Naive thymus-derived CD4-positive, alpha-beta T cell (primary cell): ENCODE results near the gene NAGK. TPM values are rescaled to one million over a fixed set of nuclear protein-coding genes. Genes with fewer than 3 reads are reported as not detected.
A peak's percentile ranks its signal among the peaks of the same experiment; 100 is the strongest.

Experiments used
- ATAC-seq: fragments of 150-1000 bp; cut with Tn5 transposase; 2 replicates; pipeline ENCODE4 v1.10.0; 2021; ENCODE audit warnings: mild to moderate bottlenecking, moderate library complexity
- CTCF ChIA-PET: fragments of 350-600 bp; sonication (Branson Sonifier 250); formaldehyde crosslinking; loops from one replicate; lab custom pipeline; 2021; ENCODE audit warnings: antibody characterized with exemption; lab: Charles Lee
- POLR2A ChIA-PET: fragments of 350-600 bp; sonication (Branson Sonifier 250); formaldehyde crosslinking; loops from one replicate; lab custom pipeline; 2021; ENCODE audit warnings: antibody characterized with exemption, inconsistent platforms; lab: Charles Lee
- DNase-seq, 9 donors: peaks; one replicate each; pipeline versions ENCODE4 v3.0.0 to v3.0.0-alpha.2; 2020 to 2022; ENCODE audit warnings: mixed read lengths in 1 of 9
- H3K27ac ChIP-seq: one replicate; pipeline ENCODE4 v1.7.0; 2013; ENCODE audit warnings: mild to moderate bottlenecking, low read depth, low read length, moderate library complexity
- H3K27me3 ChIP-seq, 2 donors: one replicate each; pipeline ENCODE4 v1.7.0; 2013; ENCODE audit warnings: low read length in 2 of 2, mild to moderate bottlenecking in 2 of 2, moderate library complexity in 2 of 2; ENCODE audit not compliant: control insufficient read depth in 2 of 2, insufficient read depth in 2 of 2
- H3K36me3 ChIP-seq, 3 experiments: 1 replicate in 2 of 3; 2 replicates in 1 of 3; pipeline ENCODE4 v1.7.0; 2013; ENCODE audit warnings: low read length in 3 of 3, mild to moderate bottlenecking in 3 of 3, moderate library complexity in 1 of 3; ENCODE audit not compliant: insufficient read depth in 3 of 3, control insufficient read depth in 2 of 3
- H3K4me1 ChIP-seq, 2 donors: one replicate each; pipeline ENCODE4 v1.7.0; 2013; ENCODE audit warnings: low read length in 2 of 2, mild to moderate bottlenecking in 2 of 2, moderate library complexity in 1 of 2; ENCODE audit not compliant: control insufficient read depth in 2 of 2, insufficient read depth in 2 of 2
- H3K4me3 ChIP-seq: 2 replicates; pipeline ENCODE4 v1.7.0; 2013; ENCODE audit warnings: mild to moderate bottlenecking, low read length
- H3K9me3 ChIP-seq, 3 experiments: 1 replicate in 2 of 3; 2 replicates in 1 of 3; pipeline ENCODE4 v1.7.0; 2013; ENCODE audit warnings: low read length in 3 of 3; ENCODE audit not compliant: control insufficient read depth in 2 of 3
- H3K27ac Mint-ChIP-seq, 9 donors: one replicate each; pipeline ENCODE4 v1.8.0; 2020 to 2022; ENCODE audit warnings: mixed read lengths in 9 of 9, mild to moderate bottlenecking in 8 of 9, moderate library complexity in 5 of 9, inconsistent platforms in 2 of 9
- H3K27me3 Mint-ChIP-seq, 5 donors: one replicate each; pipeline ENCODE4 v1.8.0; 2021 to 2022; ENCODE audit warnings: mixed read lengths in 5 of 5, mild to moderate bottlenecking in 1 of 5
- H3K36me3 Mint-ChIP-seq, 5 donors: one replicate each; pipeline ENCODE4 v1.8.0; 2020 to 2022; ENCODE audit warnings: mixed read lengths in 5 of 5, mild to moderate bottlenecking in 3 of 5, inconsistent platforms in 1 of 5
- H3K4me1 Mint-ChIP-seq, 7 donors: one replicate each; pipeline ENCODE4 v1.8.0; 2020 to 2022; ENCODE audit warnings: mixed read lengths in 7 of 7, mild to moderate bottlenecking in 3 of 7, inconsistent platforms in 1 of 7
- H3K4me3 Mint-ChIP-seq, 10 donors: one replicate each; pipeline ENCODE4 v1.8.0; 2020 to 2022; ENCODE audit warnings: mild to moderate bottlenecking in 10 of 10, mixed read lengths in 10 of 10, moderate library complexity in 6 of 10, inconsistent platforms in 2 of 10
- H3K9me3 Mint-ChIP-seq, 11 donors: one replicate each; pipeline ENCODE4 v1.8.0; 2020 to 2022; ENCODE audit warnings: mixed read lengths in 11 of 11, mild to moderate bottlenecking in 4 of 11, inconsistent platforms in 1 of 11, moderate library complexity in 1 of 11
- intact Hi-C, 2 donors: fragments of 100-400 bp; cut with micrococcal nuclease; formaldehyde crosslinking; loops; one replicate each; pipeline ENCODE4 v1.15.1; 2023
- polyA plus RNA-seq, 2 donors: library from polyadenylated mRNA; unstranded; fragments of 300-500 nt; fragmentation: Illumina TruSeq; gene quantifications; one replicate each; pipeline ENCODE4 v1.2.3, GENCODE V29; 2021
- total RNA-seq, 6 experiments: library from RNA in 5 of 6; stranded (reverse) in 5 of 6; gene quantifications; 1 replicate in 5 of 6; 2 replicates in 1 of 6; pipeline ENCODE4 v1.2.3 and lab custom pipeline; 2021 to 2026

Gene NAGK
- total and polyA plus RNA-seq, 7 experiments from 2014 or later: 44.8 to 169 (median 120) TPM

DNA sequence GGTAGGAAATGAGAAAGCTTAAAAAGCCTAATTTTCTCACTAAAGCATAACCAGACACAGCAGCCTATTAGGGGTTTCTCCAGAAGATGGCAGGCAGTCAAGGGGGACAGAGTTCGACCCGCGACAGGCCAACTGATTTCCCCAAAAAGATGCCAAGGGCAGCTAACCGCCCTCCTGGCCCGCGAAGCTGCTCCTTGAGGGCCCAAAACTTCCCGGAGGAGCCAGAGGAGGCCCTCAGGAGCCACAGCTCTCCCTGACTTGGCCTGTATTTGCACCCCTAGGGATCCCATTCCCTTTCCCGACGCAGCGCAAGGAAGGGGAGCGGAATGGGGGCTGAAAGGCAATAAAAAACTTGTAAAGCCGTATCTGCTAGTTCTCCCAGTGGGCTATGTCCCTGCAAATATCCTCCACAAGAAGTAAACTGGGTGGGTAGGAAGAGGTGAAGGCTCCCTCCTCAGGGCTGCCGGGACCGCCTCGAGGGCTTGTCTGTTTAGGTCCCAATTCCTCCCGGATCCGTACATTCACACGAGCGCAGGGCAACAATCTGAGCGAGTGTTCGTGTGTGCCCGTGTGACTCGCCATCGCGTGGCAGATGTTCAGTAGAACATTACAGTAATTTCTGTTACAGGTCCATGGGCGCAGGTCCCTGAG is 756 bp upstream of the NAGK start:
- peak overlapping the region; percentile 81 for H3K4me3 ChIP-seq
- H3K27ac ChIP-seq: peak overlapping the region; percentile 96
- ChIA-PET POLR2A (interaction anchor here (0.5 to 7.7 kb wide), 23 partner anchors 9 to 877 kb away, joined by 3 to 114 read pairs (median 6); partner anchors contain the start of genes ANKRD53, C2orf42, MCEE and MPHOSPH10), CTCF (interaction anchor here (0.9 to 1.5 kb wide), 5 partner anchors 10 to 66 kb away, joined by 3 to 4 read pairs (median 4); no protein-coding TSS in a partner anchor)
- H3K9me3 ChIP-seq: no peaks in the 10 kb centered on the region
- H3K4me1 ChIP-seq: peaks cover 36 to 43% of the 10 kb centered on the region in 2 donors
- intact Hi-C loops: loop anchor here (1.0 to 10.0 kb wide), 17 partner anchors 18 to 1425 kb away; partner anchors contain the start of genes MCEE (in 2 of the 2), MPHOSPH10 (in 2 of the 2), PAIP2B (in 2 of the 2) and AAK1 (in 1 of the 2)
- no peak for ATAC-seq
- H3K4me1 Mint-ChIP-seq: peaks cover 37 to 61% (median 51%) of the 10 kb centered on the region in 7 donors
- peaks cover 0 to 6% (median 0%) of the 10 kb centered on the region in 3 experiments for H3K36me3 ChIP-seq
- peaks cover 0 to 13% (median 7%) of the 10 kb centered on the region in 5 donors for H3K36me3 Mint-ChIP-seq
- H3K4me3 Mint-ChIP-seq: peak overlapping the region; percentile 89 to 100 (median 98)
- no peak for DNase-seq
- H3K27ac Mint-ChIP-seq: peak overlapping the region; percentile 97 to 100 (median 99)
- peaks cover 0 to 8% (median 0%) of the 10 kb centered on the region in 5 donors for H3K27me3 Mint-ChIP-seq
- no peaks in the 10 kb centered on the region for H3K27me3 ChIP-seq
- H3K9me3 Mint-ChIP-seq: peaks cover 0 to 7% (median 0%) of the 10 kb centered on the region in 11 donors

- Mint-ChIP-seq H3K27me3 (peaks cover 0 to 7% (median 0%) of the 10 kb centered on the region in 5 donors), H3K4me1 (peaks cover 47 to 78% (median 67%) of the 10 kb centered on the region in 7 donors), H3K36me3 (peaks cover 10 to 25% (median 18%) of the 10 kb centered on the region in 5 donors), H3K4me3 (peak overlapping the region; percentile 89 to 100 (median 98)), H3K9me3 (peaks cover 0 to 7% (median 0%) of the 10 kb centered on the region in 11 donors), H3K27ac (peak overlapping the region; percentile 97 to 100 (median 99))
- Histone ChIP-seq H3K36me3 (peaks cover 0 to 19% (median 5%) of the 10 kb centered on the region in 3 experiments), H3K27ac (peak overlapping the region; percentile 96), H3K27me3 (no peaks in the 10 kb centered on the region), H3K4me1 (peaks cover 39 to 57% of the 10 kb centered on the region in 2 donors), H3K4me3 (peak overlapping the region; percentile 81), H3K9me3 (no peaks in the 10 kb centered on the region)
- ATAC-seq (no peak), DNase-seq (no peak)
- CTCF ChIA-PET: interaction anchor here (0.6 to 1.7 kb wide), 3 partner anchors 61 to 84 kb away, joined by 4 to 5 read pairs (median 4); partner anchors contain the start of genes MCEE and MPHOSPH10
- POLR2A ChIA-PET: interaction anchor here (1.2 to 7.7 kb wide), 10 partner anchors 8 to 263 kb away, joined by 3 to 114 read pairs (median 11); partner anchors contain the start of genes ANKRD53, MCEE, MPHOSPH10 and PAIP2B
- intact Hi-C loops: loop anchor here (2.0 to 10.0 kb wide), 7 partner anchors 25 to 1427 kb away; partner anchors contain the start of genes AAK1 (in 1 of the 2), ANKRD53 (in 1 of the 2), SNRPG (in 1 of the 2) and TEX261 (in 1 of the 2)
These were observed 928 bp downstream of the NAGK start for GRCh38 chr2:71069376-71069775.

GRCh38 chr2:71070294-71071093 is 2.0 kb downstream of the NAGK start:
- Histone ChIP-seq H3K36me3 (peaks cover 0 to 29% (median 5%) of the 10 kb centered on the region in 3 experiments), H3K27ac (peak overlapping the region; percentile 96), H3K27me3 (no peaks in the 10 kb centered on the region), H3K4me1 (peaks cover 39 to 57% of the 10 kb centered on the region in 2 donors), H3K9me3 (no peaks in the 10 kb centered on the region), H3K4me3 (no peak overlapping the region)
- Mint-ChIP-seq H3K27ac (peak overlapping the region; percentile 86 to 100 (median 99)), H3K4me3 (peak overlapping the region; percentile 88 to 100 (median 98)), H3K36me3 (peaks cover 11 to 25% (median 18%) of the 10 kb centered on the region in 5 donors), H3K9me3 (peaks cover 0 to 7% (median 0%) of the 10 kb centered on the region in 11 donors), H3K27me3 (peaks cover 0 to 3% (median 0%) of the 10 kb centered on the region in 5 donors), H3K4me1 (peaks cover 47 to 79% (median 67%) of the 10 kb centered on the region in 7 donors)
- intact Hi-C loops: loop anchor here in 1 of 2 donors (10.0 kb wide), 1 partner anchor 46 kb away; no protein-coding TSS in a partner anchor
- CTCF ChIA-PET: interaction anchor here (0.6 to 1.6 kb wide), 4 partner anchors 11 to 69 kb away, joined by 3 to 7 read pairs (median 4); partner anchors contain the start of genes MCEE and MPHOSPH10
- no peak for DNase-seq
- no peak for ATAC-seq
- POLR2A ChIA-PET: interaction anchor here (0.9 to 7.7 kb wide), 7 partner anchors 9 to 156 kb away, joined by 4 to 114 read pairs (median 5); partner anchors contain the start of genes MCEE, MPHOSPH10 and PAIP2B

- Mint-ChIP-seq H3K4me3 (peak overlapping the region; percentile 71 to 98 (median 87)), H3K27ac (peak overlapping the region; percentile 86 to 100 (median 97)), H3K27me3 (peaks cover 0 to 3% (median 0%) of the 10 kb centered on the region in 5 donors), H3K36me3 (peaks cover 11 to 29% (median 24%) of the 10 kb centered on the region in 5 donors), H3K4me1 (peaks cover 47 to 76% (median 64%) of the 10 kb centered on the region in 7 donors), H3K9me3 (peaks cover 0 to 7% (median 0%) of the 10 kb centered on the region in 11 donors)
- Histone ChIP-seq H3K36me3 (peaks cover 0 to 42% (median 5%) of the 10 kb centered on the region in 3 experiments), H3K4me3 (peak overlapping the region; percentile 5), H3K27me3 (no peaks in the 10 kb centered on the region), H3K9me3 (no peaks in the 10 kb centered on the region), H3K4me1 (peaks cover 39 to 57% of the 10 kb centered on the region in 2 donors), H3K27ac (peak overlapping the region; percentile 96)
- ATAC-seq (peak; percentile 50), DNase-seq (peak; percentile 21 to 79 (median 54))
- ChIA-PET CTCF (interaction anchor here (0.9 to 1.3 kb wide), 3 partner anchors 10 to 71 kb away, joined by 3 to 7 read pairs (median 3); no protein-coding TSS in a partner anchor), POLR2A (interaction anchor here (1.0 to 7.7 kb wide), 9 partner anchors 10 to 80 kb away, joined by 3 to 114 read pairs (median 4); partner anchors contain the start of genes MCEE and MPHOSPH10)
- intact Hi-C loops: loop anchor here in 1 of 2 donors (10.0 kb wide), 1 partner anchor 47 kb away; no protein-coding TSS in a partner anchor
These were observed 3.4 kb downstream of the NAGK start for GRCh38 chr2:71071681-71072398.

DNA sequence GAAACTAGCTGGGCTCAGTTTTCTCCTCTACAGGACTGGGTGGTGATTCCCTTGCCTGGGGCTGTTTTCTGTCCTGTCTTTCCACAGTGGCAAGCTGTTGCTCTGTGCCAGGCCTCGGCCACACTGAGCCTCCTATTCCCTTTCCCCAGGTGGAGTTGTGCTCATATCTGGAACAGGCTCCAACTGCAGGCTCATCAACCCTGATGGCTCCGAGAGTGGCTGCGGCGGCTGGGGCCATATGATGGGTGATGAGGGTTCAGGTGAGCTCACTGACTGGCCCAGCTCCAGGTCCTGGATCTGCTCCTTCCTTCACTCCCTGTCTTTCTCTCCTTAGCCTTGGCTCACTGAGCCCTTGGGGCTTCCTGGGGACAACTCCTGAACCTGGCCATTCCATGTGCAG is 4.0 kb downstream of the NAGK start:
- Mint-ChIP-seq H3K4me1 (peaks cover 48 to 70% (median 60%) of the 10 kb centered on the region in 7 donors), H3K27ac (peak overlapping the region; percentile 51 to 100 (median 97)), H3K36me3 (peaks cover 17 to 33% (median 29%) of the 10 kb centered on the region in 5 donors), H3K9me3 (peaks cover 0 to 7% (median 0%) of the 10 kb centered on the region in 11 donors), H3K27me3 (peaks cover 0 to 3% (median 0%) of the 10 kb centered on the region in 5 donors), H3K4me3 (peak overlapping the region in 9 of 10 donors; percentile 25 to 98 (median 88))
- Histone ChIP-seq H3K27me3 (no peaks in the 10 kb centered on the region), H3K27ac (peak overlapping the region; percentile 96), H3K36me3 (peaks cover 0 to 49% (median 5%) of the 10 kb centered on the region in 3 experiments), H3K4me1 (peaks cover 39 to 57% of the 10 kb centered on the region in 2 donors), H3K4me3 (no peak overlapping the region), H3K9me3 (no peaks in the 10 kb centered on the region)
- intact Hi-C loops: loop anchor here in 1 of 2 donors (10.0 kb wide), 1 partner anchor 48 kb away; no protein-coding TSS in a partner anchor
- POLR2A ChIA-PET: interaction anchor here (1.0 to 7.7 kb wide), 6 partner anchors 9 to 79 kb away, joined by 3 to 114 read pairs (median 4); partner anchors contain the start of genes MCEE and MPHOSPH10
- DNase-seq (no peak), ATAC-seq (no peak)
- CTCF ChIA-PET: no interaction called here
